Fibroblast of lung (primary cell): Measurements from ENCODE around the gene SREBF2.

Experiments
- CTCF ChIP-seq, 2 donors: IDR thresholded peaks in 1 of 2; conservative IDR thresholded peaks in 1 of 2; 1 replicate in 1 of 2; 2 replicates in 1 of 2; pipeline ENCODE4 v1.5.1; 2011 to 2012; ENCODE audit warnings: low read length in 2 of 2, control low read depth in 1 of 2, inconsistent platforms in 1 of 2, low read depth in 1 of 2, mild to moderate bottlenecking in 1 of 2
- EZH2 ChIP-seq: IDR thresholded peaks from 2 replicates; pipeline ENCODE4 v1.5.1; 2012; ENCODE audit warnings: low read length, control low read depth, mild to moderate bottlenecking; ENCODE audit errors: missing control alignments

GRCh38 chr22:41936894-41937169 lies 103.9 kb downstream of the SREBF2 start:
- TF ChIP-seq CTCF (conservative IDR thresholded peaks at IDR 0.05 in 1 of 2, IDR thresholded peaks at IDR 0.05 in 1 of 2; ENCODE audit: low read depth in 1 of 2, low read length in 2 of 2) (no peak), EZH2 (no peak)
